Measurements from ENCODE around the gene GEMIN5. TPM values are rescaled to one million over a fixed set of nuclear protein-coding genes. Genes with fewer than 3 reads are reported as not detected.

The GEMIN5 gene
- total RNA-seq, 4 donors from 2014 or later = 19.4 to 27.7 (median 22.9) TPM

DNA sequence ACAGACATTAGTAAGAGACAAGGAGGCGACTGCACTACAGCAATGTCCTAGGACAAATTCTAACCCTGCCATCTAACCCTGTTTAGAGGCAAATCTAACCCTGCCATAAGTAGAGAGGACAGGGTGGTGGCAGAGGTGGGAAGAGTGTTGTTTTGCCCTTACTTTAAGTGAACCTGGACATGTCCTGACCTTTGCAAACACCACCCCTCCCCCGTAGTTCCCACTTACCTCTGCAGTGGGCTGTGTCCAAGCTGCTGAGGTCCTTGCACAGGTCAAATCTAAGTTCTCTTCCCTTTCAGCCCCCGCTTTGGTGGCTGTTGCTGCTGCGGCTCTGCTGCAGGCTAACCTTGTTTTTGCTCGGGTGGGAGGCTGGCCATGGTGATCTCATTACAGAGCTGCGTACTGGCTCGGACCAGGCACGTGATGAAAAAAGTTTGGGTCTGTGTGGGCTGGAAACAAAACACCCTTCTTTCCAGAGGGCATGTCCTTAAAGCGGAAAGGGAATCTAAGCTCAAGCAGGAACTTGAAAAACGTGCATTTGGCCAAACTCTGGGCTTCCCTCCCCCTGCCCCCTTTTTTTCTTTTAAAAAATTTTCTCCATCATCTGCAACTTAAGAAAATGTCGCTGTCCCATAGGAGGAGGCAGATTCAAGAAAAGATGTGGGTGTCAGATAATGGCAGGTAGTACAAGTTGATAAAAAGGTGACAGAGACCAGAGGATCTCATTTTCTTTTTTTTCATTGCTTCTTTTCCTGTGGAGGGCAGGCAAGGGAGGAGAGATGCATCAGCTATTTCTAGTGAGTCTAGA lies 87.6 kb downstream of the GEMIN5 start, which contains the start of gene FAXDC2:
Gene FAXDC2 (minus strand): TSS at position 349 of the 808 bp plus-strand sequence. CDS start 12,425 bp downstream, outside the sequence.
- TF ChIP-seq, protein P1, sequence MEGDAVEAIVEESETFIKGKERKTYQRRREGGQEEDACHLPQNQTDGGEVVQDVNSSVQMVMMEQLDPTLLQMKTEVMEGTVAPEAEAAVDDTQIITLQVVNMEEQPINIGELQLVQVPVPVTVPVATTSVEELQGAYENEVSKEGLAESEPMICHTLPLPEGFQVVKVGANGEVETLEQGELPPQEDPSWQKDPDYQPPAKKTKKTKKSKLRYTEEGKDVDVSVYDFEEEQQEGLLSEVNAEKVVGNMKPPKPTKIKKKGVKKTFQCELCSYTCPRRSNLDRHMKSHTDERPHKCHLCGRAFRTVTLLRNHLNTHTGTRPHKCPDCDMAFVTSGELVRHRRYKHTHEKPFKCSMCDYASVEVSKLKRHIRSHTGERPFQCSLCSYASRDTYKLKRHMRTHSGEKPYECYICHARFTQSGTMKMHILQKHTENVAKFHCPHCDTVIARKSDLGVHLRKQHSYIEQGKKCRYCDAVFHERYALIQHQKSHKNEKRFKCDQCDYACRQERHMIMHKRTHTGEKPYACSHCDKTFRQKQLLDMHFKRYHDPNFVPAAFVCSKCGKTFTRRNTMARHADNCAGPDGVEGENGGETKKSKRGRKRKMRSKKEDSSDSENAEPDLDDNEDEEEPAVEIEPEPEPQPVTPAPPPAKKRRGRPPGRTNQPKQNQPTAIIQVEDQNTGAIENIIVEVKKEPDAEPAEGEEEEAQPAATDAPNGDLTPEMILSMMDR (IDR thresholded peaks at IDR 0.05; ENCODE audit: low read depth) = no peak

DNA sequence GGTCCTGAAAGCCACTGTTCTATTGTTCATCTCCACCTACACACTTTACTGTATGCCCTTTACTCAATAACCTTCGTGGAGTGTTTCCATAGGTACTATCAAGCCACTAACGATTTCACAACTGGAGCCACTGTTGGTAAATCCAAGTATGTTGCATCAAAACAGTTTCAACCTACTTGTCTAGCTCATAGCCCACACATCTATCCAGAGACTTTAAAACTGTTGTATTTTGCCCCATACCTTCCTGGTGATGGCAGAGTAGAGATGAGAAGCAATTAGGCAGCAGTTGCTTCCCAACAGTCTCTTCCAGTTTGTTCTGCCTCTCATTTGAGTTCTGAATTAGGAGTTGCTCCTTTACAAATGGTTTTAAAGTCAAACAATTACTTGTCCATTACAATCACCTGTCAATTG lies 88.2 kb downstream of the GEMIN5 start:
- TF ChIP-seq, protein P1 (IDR thresholded peaks at IDR 0.05; ENCODE audit: low read depth) = no peak

DNA sequence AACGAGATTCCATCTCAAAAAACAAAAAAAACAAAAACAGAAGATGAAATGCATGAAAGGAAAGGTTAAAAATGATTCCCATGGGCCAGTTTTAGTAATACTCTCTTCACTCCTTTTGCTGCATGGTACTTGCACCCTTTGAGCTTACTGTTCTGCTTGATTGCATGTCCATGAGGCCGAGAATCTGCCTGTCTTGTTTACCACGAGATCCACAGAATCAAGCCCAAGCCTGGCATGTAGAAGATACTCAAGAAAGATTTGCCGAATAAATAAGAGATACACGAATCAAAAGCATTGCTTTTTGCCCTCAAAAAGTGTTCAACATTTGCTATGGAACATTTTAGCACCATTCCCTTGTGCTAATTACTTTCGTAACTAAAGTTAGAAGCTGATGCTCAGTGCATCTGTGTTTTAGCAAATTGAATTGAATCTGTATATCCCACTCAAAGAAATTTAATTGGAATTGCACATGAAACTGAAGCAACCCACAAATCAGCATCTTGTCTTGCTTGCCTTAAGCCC lies 88.7 kb downstream of the GEMIN5 start:
- TF ChIP-seq, protein P1 (IDR thresholded peaks at IDR 0.05; ENCODE audit: low read depth) = no peak

DNA sequence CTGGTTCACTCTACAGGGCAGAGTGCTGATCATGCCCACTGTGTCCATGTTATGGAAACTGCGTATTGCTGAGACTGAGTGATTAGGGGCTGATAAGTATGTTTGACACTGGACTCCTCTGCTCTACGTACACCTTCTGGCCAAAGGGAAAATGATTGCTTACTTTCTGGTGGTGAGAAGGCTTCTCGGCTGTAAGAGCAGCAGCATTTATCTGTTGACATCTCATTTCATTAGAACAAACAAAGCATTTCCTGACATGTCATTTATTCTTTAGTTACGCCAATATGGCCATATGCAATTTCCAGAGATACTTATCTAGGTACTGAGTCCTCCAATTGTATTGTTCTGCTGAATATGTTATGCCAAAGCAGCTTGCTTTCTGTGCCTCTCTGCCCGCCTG lies 93.2 kb downstream of the GEMIN5 start:
- TF ChIP-seq, protein P1 (IDR thresholded peaks at IDR 0.05; ENCODE audit: low read depth) = no peak

DNA sequence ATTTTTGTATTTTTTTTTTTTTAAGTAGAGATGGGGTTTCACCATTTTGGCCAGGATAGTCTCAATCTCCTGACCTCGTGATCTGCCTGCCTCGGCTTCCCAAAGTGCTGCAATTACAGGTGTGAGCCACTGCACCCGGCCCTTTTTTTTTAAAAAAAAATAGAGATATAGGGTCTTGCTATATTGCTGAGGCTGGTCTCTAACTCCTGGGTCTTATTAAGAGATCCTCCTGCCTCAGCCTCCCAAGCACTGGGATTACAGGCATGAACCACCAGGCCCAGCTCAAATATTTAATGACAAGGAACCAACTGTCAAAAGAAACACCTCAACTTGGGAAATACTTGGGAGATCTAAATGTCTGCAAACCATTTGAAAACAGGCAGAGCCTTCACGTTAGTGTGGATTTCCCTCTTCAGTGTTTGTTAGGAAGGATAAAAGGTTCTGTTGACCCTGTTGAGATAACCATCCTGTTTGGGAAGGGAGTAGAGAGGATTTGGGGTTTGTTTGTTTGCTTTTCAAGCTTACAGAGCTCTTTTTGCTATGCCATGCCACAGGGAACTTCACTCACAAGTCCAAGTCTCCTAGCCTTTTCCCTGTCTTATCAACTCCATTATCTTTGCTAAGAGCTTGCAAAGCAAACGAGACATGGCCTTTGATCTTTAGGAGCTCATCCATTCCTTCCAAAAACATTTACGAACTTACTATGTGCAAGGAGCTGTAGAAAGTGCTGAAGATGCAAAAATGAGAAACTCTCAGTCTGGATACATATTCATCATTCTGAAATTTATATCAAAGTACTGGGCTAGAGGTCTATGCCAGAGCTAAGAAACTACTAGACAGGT lies 95.1 kb downstream of the GEMIN5 start:
- TF ChIP-seq, protein P1 (IDR thresholded peaks at IDR 0.05; ENCODE audit: low read depth) = no peak

DNA sequence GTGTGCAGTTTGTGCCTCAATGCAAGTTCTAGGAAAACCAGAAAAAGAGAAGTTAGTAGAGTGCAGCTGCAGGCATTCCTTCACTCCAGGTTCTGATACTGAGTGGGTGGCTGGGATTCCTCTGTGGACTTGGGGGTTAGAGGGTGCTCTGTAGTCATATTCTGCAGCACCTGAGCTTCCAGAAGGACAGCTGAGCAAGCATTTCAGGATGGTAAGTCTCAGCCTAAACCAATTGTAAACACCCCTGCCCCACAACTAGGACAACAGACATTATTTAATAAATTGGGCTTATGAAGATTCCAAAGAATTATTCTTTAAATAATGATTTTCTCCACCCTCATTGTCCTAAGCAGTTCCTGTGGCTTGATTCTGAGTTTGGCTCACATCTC lies 96.7 kb downstream of the GEMIN5 start:
- TF ChIP-seq, protein P1 (IDR thresholded peaks at IDR 0.05; ENCODE audit: low read depth) = no peak
